Breast epithelium (tissue), 4 donors: ENCODE data around the gene IL21R. TPM values are rescaled to one million over a fixed set of nuclear protein-coding genes. Genes with fewer than 3 reads are reported as not detected.

Experiments
- DNase-seq, 2 donors: peaks; one replicate each; pipeline ENCODE4 v3.0.0-alpha.2; 2019; ENCODE audit warnings: low spot score in 2 of 2
- H3K27ac ChIP-seq, 2 donors: fragments of 200-600 bp; sonication (generic) in 1 of 2; one replicate each; pipeline ENCODE4 v1.5.1; 2016 to 2019; ENCODE audit warnings: mild to moderate bottlenecking in 1 of 2
- H3K27me3 ChIP-seq, 2 donors: fragments of 200-600 bp; sonication (generic) in 1 of 2; one replicate each; pipeline versions ENCODE4 v1.5.1 to v1.6.0; 2017 to 2019; ENCODE audit warnings: control low read depth in 1 of 2, mild to moderate bottlenecking in 1 of 2
- H3K36me3 ChIP-seq: fragments of 200-600 bp; one replicate; pipeline ENCODE4 v1.5.1; 2019
- H3K4me1 ChIP-seq, 2 donors: fragments of 200-600 bp; sonication (generic); one replicate each; pipeline ENCODE4 v1.5.1; 2016 to 2019; ENCODE audit warnings: control low read depth in 1 of 2
- H3K4me3 ChIP-seq, 3 donors: fragments of 200-600 bp; sonication (generic); 1 replicate in 2 of 3; 2 replicates in 1 of 3; pipeline ENCODE4 v1.5.1; 2016 to 2019; ENCODE audit warnings: mild to moderate bottlenecking in 3 of 3, moderate library complexity in 2 of 3
- H3K9me3 ChIP-seq, 2 donors: fragments of 200-600 bp; sonication (generic) in 1 of 2; one replicate each; pipeline ENCODE4 v1.5.1; 2016 to 2019; ENCODE audit warnings: control low read depth in 1 of 2
- CTCF ChIP-seq, 3 donors: fragments of 450-650 bp; IDR thresholded peaks; one replicate each; pipeline ENCODE4 v1.5.1; 2016 to 2017; ENCODE audit warnings: antibody characterized with exemption in 3 of 3, mild to moderate bottlenecking in 3 of 3, moderate library complexity in 3 of 3
- POLR2A ChIP-seq: fragments of 450-650 bp; IDR thresholded peaks from one replicate; pipeline ENCODE4 v1.6.1; 2016; ENCODE audit warnings: antibody characterized with exemption, mild to moderate bottlenecking, moderate library complexity
- POLR2AphosphoS5 ChIP-seq, 3 donors: sonication (generic); formaldehyde crosslinking; IDR thresholded peaks; one replicate each; pipeline ENCODE4 v1.6.1; 2017; ENCODE audit warnings: antibody characterized with exemption in 3 of 3
- intact Hi-C: fragments of 100-400 bp; cut with DNase I; formaldehyde crosslinking; loops from one replicate; pipeline ENCODE4 v1.15.1; 2023; ENCODE audit warnings: low total_unique reads
- total RNA-seq, 3 donors: library from RNA; depleted of rRNA; stranded (reverse); fragments of >200 nt; gene quantifications; one replicate each; pipeline ENCODE4 v1.1.0, GENCODE V29; 2016

IL21R gene
- total RNA-seq, 3 donors from 2014 or later: 0.16 to 0.33 TPM; not detected in 1

- DNase-seq: no peak
- Histone ChIP-seq H3K9me3 (no peaks in the 10 kb centered on the region), H3K27me3 (no peaks in the 10 kb centered on the region), H3K36me3 (peaks cover 10% of the 10 kb centered on the region), H3K4me1 (no peaks in the 10 kb centered on the region), H3K4me3 (no peak overlapping the region), H3K27ac (no peak overlapping the region)
- intact Hi-C loops: no loop called here
- TF ChIP-seq POLR2A (no peak), POLR2AphosphoS5 (IDR thresholded peaks at IDR 0.05) (no peak), CTCF (IDR thresholded peaks at IDR 0.05) (no peak)
Measured at GRCh38 chr16:27465483-27465879, 63.5 kb downstream of the IL21R start.

- H3K27ac ChIP-seq: no peak overlapping the region
- DNase-seq: no peak
- H3K4me3 ChIP-seq: no peak overlapping the region
- intact Hi-C loops: no loop called here
- H3K9me3 ChIP-seq: no peaks in the 10 kb centered on the region
- no peaks in the 10 kb centered on the region for H3K27me3 ChIP-seq
- H3K4me1 ChIP-seq: no peaks in the 10 kb centered on the region
- H3K36me3 ChIP-seq: peaks cover 18% of the 10 kb centered on the region
- no peak for TF ChIP-seq POLR2A
- no peak for TF ChIP-seq CTCF (IDR thresholded peaks at IDR 0.05)
- no peak for TF ChIP-seq POLR2AphosphoS5 (IDR thresholded peaks at IDR 0.05)
Measured at GRCh38 chr16:27468941-27469531, 67.1 kb downstream of the IL21R start.

- H3K4me1 ChIP-seq: no peaks in the 10 kb centered on the region
- H3K27me3 ChIP-seq: no peaks in the 10 kb centered on the region
- no peak overlapping the region for H3K4me3 ChIP-seq
- H3K36me3 ChIP-seq: peaks cover 18% of the 10 kb centered on the region
- intact Hi-C loops: no loop called here
- no peak for DNase-seq
- TF ChIP-seq CTCF (IDR thresholded peaks at IDR 0.05) (no peak), POLR2AphosphoS5 (IDR thresholded peaks at IDR 0.05) (no peak), POLR2A (no peak)
- H3K9me3 ChIP-seq: no peaks in the 10 kb centered on the region
- H3K27ac ChIP-seq: no peak overlapping the region
Measured at GRCh38 chr16:27470567-27471431, 68.8 kb downstream of the IL21R start.

GRCh38 chr16:27471661-27472060, 69.7 kb downstream of the IL21R start:
- no peaks in the 10 kb centered on the region for H3K9me3 ChIP-seq
- no peak overlapping the region for H3K27ac ChIP-seq
- H3K27me3 ChIP-seq: no peaks in the 10 kb centered on the region
- H3K36me3 ChIP-seq: peaks cover 18% of the 10 kb centered on the region
- no peak overlapping the region for H3K4me3 ChIP-seq
- DNase-seq: no peak
- no peak for TF ChIP-seq CTCF (IDR thresholded peaks at IDR 0.05)
- no peak for TF ChIP-seq POLR2A
- TF ChIP-seq POLR2AphosphoS5 (IDR thresholded peaks at IDR 0.05): no peak
- no peaks in the 10 kb centered on the region for H3K4me1 ChIP-seq
- intact Hi-C loops: no loop called here
